ENCODE data around the gene GAGE12F.
"Not testable (repeated sequence)": the region's sequence is repeated elsewhere in the genome, so short reads cannot be mapped to it uniquely, and the experiment has no call there.

DNA sequence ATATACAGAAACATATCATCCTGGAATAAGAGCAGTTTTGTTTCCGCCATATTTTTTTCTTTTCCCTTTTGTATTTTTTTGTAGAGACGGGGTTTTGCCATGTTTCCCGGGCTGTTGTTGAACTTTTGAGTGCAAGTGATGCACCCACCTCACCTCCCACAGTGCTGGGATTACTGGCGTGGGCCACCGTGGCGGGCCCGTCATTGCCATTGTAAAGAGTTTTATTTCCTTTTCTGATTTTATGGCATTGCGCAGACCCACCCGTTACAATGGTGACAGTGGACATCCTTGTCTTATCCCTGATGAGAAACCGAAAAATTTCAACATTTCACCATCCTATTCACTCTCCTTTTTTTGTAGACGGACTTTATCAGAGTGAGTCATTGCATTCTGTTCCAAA, 8.1 kb downstream of the GAGE12F start:
- TF ChIP-seq, protein P1, sequence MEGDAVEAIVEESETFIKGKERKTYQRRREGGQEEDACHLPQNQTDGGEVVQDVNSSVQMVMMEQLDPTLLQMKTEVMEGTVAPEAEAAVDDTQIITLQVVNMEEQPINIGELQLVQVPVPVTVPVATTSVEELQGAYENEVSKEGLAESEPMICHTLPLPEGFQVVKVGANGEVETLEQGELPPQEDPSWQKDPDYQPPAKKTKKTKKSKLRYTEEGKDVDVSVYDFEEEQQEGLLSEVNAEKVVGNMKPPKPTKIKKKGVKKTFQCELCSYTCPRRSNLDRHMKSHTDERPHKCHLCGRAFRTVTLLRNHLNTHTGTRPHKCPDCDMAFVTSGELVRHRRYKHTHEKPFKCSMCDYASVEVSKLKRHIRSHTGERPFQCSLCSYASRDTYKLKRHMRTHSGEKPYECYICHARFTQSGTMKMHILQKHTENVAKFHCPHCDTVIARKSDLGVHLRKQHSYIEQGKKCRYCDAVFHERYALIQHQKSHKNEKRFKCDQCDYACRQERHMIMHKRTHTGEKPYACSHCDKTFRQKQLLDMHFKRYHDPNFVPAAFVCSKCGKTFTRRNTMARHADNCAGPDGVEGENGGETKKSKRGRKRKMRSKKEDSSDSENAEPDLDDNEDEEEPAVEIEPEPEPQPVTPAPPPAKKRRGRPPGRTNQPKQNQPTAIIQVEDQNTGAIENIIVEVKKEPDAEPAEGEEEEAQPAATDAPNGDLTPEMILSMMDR (conservative IDR thresholded peaks at IDR 0.05; ENCODE audit: low read depth, low read length): not testable (repeated sequence)
- not testable (repeated sequence) for TF ChIP-seq EZH2 (IDR thresholded peaks at IDR 0.05; ENCODE audit: borderline replicate concordance, low read depth, low read length, poor library complexity, severe bottlenecking)

Data from A673 (cell line).